T-helper 2 cell treated with Interferon-gamma antibody and Interleukin-4, amounts not matched to agents 5 μg/mL and 100 μg/mL, for 36 hours (primary cell): Measurements from ENCODE around the gene MX2.

ENCODE experiments used
- DNase-seq: peaks from one replicate; pipeline ENCODE4 v3.0.0; 2021; ENCODE audit warnings: low spot score
- H3K27ac Mint-ChIP-seq: one replicate; pipeline ENCODE4 v1.8.0; 2021; ENCODE audit warnings: mild to moderate bottlenecking, mixed read lengths
- H3K27me3 Mint-ChIP-seq: one replicate; pipeline ENCODE4 v1.8.0; 2021; ENCODE audit warnings: low read depth, mixed read lengths
- H3K36me3 Mint-ChIP-seq: one replicate; pipeline ENCODE4 v1.8.0; 2021; ENCODE audit warnings: low read depth, mixed read lengths
- H3K4me1 Mint-ChIP-seq: one replicate; pipeline ENCODE4 v1.8.0; 2021; ENCODE audit warnings: low read depth, mixed read lengths
- H3K4me3 Mint-ChIP-seq: one replicate; pipeline ENCODE4 v1.8.0; 2022; ENCODE audit warnings: mild to moderate bottlenecking, moderate library complexity, mixed read lengths
- H3K9me3 Mint-ChIP-seq: one replicate; pipeline ENCODE4 v1.8.0; 2021; ENCODE audit warnings: mixed read lengths

MX2 gene

GRCh38 chr21:41444703-41445464 lies 83.1 kb downstream of the MX2 start:
- Mint-ChIP-seq H3K9me3 (no peaks in the 10 kb centered on the region), H3K27me3 (no peaks in the 10 kb centered on the region), H3K4me3 (no peak overlapping the region), H3K27ac (no peak overlapping the region), H3K4me1 (no peaks in the 10 kb centered on the region), H3K36me3 (peaks cover 82% of the 10 kb centered on the region)
- DNase-seq: no peak

DNA sequence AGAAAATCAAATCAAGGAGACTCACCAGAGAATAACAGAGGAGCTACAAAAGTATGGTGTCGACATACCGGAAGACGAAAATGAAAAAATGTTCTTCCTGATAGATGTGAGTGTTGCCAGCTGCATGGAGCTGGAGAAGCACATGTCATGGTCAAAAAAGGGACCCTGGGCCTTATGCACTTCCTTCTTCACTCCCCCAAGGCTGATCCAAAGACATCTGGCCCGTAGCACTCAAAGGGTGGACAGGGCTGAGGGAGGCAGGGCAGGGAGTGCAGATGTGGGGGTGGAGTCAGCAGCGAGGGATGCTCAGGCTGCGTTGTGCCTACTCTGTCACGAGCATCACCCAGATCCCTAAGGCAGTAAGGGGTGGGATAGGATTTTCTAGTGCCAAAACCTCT lies 83.6 kb downstream of the MX2 start:
- H3K36me3 Mint-ChIP-seq: peaks cover 79% of the 10 kb centered on the region
- H3K27me3 Mint-ChIP-seq: no peaks in the 10 kb centered on the region
- no peak overlapping the region for H3K27ac Mint-ChIP-seq
- H3K4me3 Mint-ChIP-seq: no peak overlapping the region
- no peak for DNase-seq
- no peaks in the 10 kb centered on the region for H3K9me3 Mint-ChIP-seq
- no peaks in the 10 kb centered on the region for H3K4me1 Mint-ChIP-seq

GRCh38 chr21:41446586-41446985 lies 84.8 kb downstream of the MX2 start:
- H3K4me3 Mint-ChIP-seq: no peak overlapping the region
- DNase-seq: no peak
- H3K36me3 Mint-ChIP-seq: peaks cover 79% of the 10 kb centered on the region
- H3K9me3 Mint-ChIP-seq: no peaks in the 10 kb centered on the region
- no peak overlapping the region for H3K27ac Mint-ChIP-seq
- no peaks in the 10 kb centered on the region for H3K4me1 Mint-ChIP-seq
- H3K27me3 Mint-ChIP-seq: no peaks in the 10 kb centered on the region

DNA sequence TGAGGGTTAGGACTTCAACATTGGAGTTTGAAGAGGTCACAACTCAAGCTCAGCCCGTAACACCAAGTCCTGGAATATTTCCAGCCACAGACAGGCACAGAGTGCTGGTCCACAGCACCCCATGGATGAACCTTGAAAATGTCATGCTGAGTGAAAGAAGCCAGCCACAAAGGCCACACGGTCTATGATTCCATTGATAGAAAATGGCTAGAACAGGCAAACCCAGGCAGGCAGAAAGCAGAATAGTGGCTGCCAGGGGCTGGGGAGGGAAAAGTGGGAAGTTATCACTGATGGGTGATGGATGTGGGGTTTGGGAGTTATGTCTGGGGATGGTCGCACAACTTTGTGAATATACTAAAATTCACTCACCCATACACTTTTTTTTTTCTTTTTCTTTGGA lies 85.5 kb downstream of the MX2 start:
- Mint-ChIP-seq H3K27ac (no peak overlapping the region), H3K27me3 (no peaks in the 10 kb centered on the region), H3K4me1 (no peaks in the 10 kb centered on the region), H3K9me3 (no peaks in the 10 kb centered on the region), H3K4me3 (no peak overlapping the region), H3K36me3 (peaks cover 79% of the 10 kb centered on the region)
- DNase-seq: no peak

DNA sequence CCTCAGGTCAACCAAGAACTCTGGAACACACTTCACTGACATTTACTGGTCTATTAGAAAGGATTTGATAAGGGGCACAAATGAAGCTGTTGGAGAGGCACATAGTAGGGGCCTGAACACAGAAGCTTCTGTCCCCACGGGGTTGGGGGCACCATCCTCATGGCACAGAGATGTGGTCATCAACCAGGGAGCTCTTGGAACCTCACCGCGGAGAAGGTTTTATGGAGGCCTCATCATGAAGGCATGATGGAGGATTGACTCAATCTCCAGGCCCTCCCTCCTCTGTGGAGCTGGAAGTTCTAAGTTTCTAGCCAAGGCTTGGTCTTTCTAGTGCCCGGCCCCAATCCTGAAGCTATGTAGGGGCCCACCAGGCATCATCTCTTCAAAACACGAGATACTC lies 87.8 kb downstream of the MX2 start:
- Mint-ChIP-seq H3K4me3 (no peak overlapping the region), H3K36me3 (peaks cover 71% of the 10 kb centered on the region), H3K9me3 (no peaks in the 10 kb centered on the region), H3K27ac (no peak overlapping the region), H3K4me1 (no peaks in the 10 kb centered on the region), H3K27me3 (no peaks in the 10 kb centered on the region)
- no peak for DNase-seq

DNA sequence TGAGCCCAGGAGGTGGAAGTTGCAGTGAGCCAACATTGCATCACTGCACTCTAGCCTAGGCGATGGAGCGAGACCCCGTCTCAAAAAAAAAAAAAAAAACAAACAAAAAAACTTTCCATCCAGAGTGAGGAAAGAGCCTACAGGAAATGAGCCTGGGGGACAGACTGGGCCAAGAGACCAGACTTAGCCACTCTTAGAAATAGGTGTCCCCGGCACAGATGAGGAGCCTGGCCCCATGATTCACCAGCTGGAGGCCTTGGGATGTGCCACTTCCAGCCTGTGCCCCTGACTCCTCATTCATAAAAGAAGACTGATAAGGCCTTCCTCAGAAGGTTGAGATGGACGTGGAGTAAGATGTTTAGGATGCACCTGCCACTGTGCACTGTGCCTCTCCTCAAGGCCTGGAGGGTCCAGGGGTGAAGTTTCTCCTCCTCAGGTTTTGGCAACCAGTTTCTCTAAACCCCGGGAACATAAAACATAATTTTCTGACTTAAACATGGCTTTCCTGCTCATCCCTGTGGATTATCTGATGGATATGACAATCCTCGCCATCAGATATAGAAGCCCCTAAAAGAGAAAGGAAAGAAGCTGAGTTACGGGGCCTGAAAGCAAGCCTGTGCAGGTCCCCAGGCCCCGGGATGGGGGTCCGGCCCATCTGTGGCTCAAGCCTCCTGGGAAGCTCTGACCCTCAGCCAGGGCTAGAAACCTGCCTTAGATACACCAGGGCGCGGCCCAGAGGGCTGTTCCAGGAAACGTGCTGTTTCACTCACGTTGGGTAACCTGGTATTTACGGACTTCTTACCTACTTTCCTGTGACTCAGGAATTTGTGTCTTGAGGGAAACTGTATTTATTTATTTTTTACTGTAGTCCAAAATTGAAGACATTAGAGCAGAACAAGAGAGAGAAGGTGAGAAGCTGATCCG lies 90.2 kb downstream of the MX2 start:
- no peaks in the 10 kb centered on the region for H3K9me3 Mint-ChIP-seq
- peaks cover 59% of the 10 kb centered on the region for H3K36me3 Mint-ChIP-seq
- no peaks in the 10 kb centered on the region for H3K27me3 Mint-ChIP-seq
- H3K27ac Mint-ChIP-seq: no peak overlapping the region
- H3K4me3 Mint-ChIP-seq: no peak overlapping the region
- no peak for DNase-seq
- H3K4me1 Mint-ChIP-seq: no peaks in the 10 kb centered on the region

- no peak for DNase-seq
- H3K9me3 Mint-ChIP-seq: no peaks in the 10 kb centered on the region
- no peak overlapping the region for H3K27ac Mint-ChIP-seq
- H3K4me3 Mint-ChIP-seq: no peak overlapping the region
- no peaks in the 10 kb centered on the region for H3K4me1 Mint-ChIP-seq
- H3K36me3 Mint-ChIP-seq: peaks cover 59% of the 10 kb centered on the region
- no peaks in the 10 kb centered on the region for H3K27me3 Mint-ChIP-seq
These were observed 91.4 kb downstream of the MX2 start for GRCh38 chr21:41453198-41453597.

GRCh38 chr21:41453761-41454160 lies 91.9 kb downstream of the MX2 start:
- no peak overlapping the region for H3K4me3 Mint-ChIP-seq
- no peaks in the 10 kb centered on the region for H3K27me3 Mint-ChIP-seq
- no peaks in the 10 kb centered on the region for H3K4me1 Mint-ChIP-seq
- peak overlapping the region; percentile 13 for H3K27ac Mint-ChIP-seq
- no peaks in the 10 kb centered on the region for H3K9me3 Mint-ChIP-seq
- DNase-seq: no peak
- peaks cover 58% of the 10 kb centered on the region for H3K36me3 Mint-ChIP-seq

GRCh38 chr21:41458121-41458520 lies 96.3 kb downstream of the MX2 start:
- no peaks in the 10 kb centered on the region for H3K27me3 Mint-ChIP-seq
- H3K4me1 Mint-ChIP-seq: no peaks in the 10 kb centered on the region
- no peak for DNase-seq
- peak overlapping the region; percentile 10 for H3K27ac Mint-ChIP-seq
- peaks cover 42% of the 10 kb centered on the region for H3K36me3 Mint-ChIP-seq
- no peaks in the 10 kb centered on the region for H3K9me3 Mint-ChIP-seq
- no peak overlapping the region for H3K4me3 Mint-ChIP-seq

- Mint-ChIP-seq H3K4me1 (no peaks in the 10 kb centered on the region), H3K27ac (no peak overlapping the region), H3K36me3 (peaks cover 39% of the 10 kb centered on the region), H3K4me3 (no peak overlapping the region), H3K27me3 (no peaks in the 10 kb centered on the region), H3K9me3 (peaks cover under 1% of the 10 kb centered on the region)
- no peak for DNase-seq
These were observed 96.7 kb downstream of the MX2 start for GRCh38 chr21:41458559-41458958.
